ENCODE data around the gene TSPAN6. TPM values are rescaled to one million over a fixed set of nuclear protein-coding genes. Genes with fewer than 3 reads are reported as not detected.

TSPAN6 gene
- 51.6 and 52.2 TPM in 2 replicates for polyA plus RNA-seq (2013)

GRCh38 chrX:100636321-100636991, at the start of gene TSPAN6:
TSPAN6 (minus strand) TSS chrX:100636806; CDS start chrX:100636694, 112 bp downstream.
- Histone ChIP-seq H3K4me1 (ENCODE audit: control insufficient read depth in 1 of 2, insufficient read depth in 2 of 2, low read length in 2 of 2) (peaks cover 0 to 4% of the 10 kb centered on the region in 2 experiments), H3K79me2 (ENCODE audit: control insufficient read depth, insufficient read depth, low read length, poor library complexity) (peaks cover 6% of the 10 kb centered on the region), H2BK120ac (ENCODE audit: insufficient read depth, low read length, poor library complexity) (peak within 1 kb of the TSS; percentile 75), H3K18ac (ENCODE audit: low read length) (peak within 1 kb of the TSS; percentile 95), H3K14ac (ENCODE audit: low read length) (peak within 1 kb of the TSS; percentile 75), H3K9me3 (ENCODE audit: insufficient read depth, low read depth, low read length) (no peaks in the 10 kb centered on the region), H2AFZ (ENCODE audit: insufficient read depth, low read length, poor library complexity) (peak within 1 kb of the TSS; percentile 59), H3K4me3 (ENCODE audit: low read depth, low read length) (peak within 1 kb of the TSS; percentile 87), H2AK5ac (ENCODE audit: low read length) (no peak within 1 kb of the TSS), H4K91ac (ENCODE audit: low read depth, low read length) (peak within 1 kb of the TSS; percentile 93), H2BK5ac (ENCODE audit: low read depth, low read length, poor library complexity) (peak within 1 kb of the TSS; percentile 73), H3K23ac (ENCODE audit: low read length) (no peak within 1 kb of the TSS), H3K36me3 (ENCODE audit: control insufficient read depth in 1 of 2, insufficient read depth in 2 of 2, low read length in 2 of 2) (peaks cover 3 to 5% of the 10 kb centered on the region in 2 experiments), H2BK12ac (ENCODE audit: low read length) (no peak within 1 kb of the TSS), H3K27ac (ENCODE audit: low read depth, low read length) (peak within 1 kb of the TSS; percentile 62), H3K9ac (ENCODE audit: low read length) (peak within 1 kb of the TSS; percentile 96), H3K27me3 (ENCODE audit: insufficient read depth, low read length) (no peaks in the 10 kb centered on the region), H3K4ac (ENCODE audit: low read depth, low read length) (peak within 1 kb of the TSS; percentile 93), H3K79me1 (ENCODE audit: low read length) (peaks cover 7% of the 10 kb centered on the region), H4K8ac (ENCODE audit: low read depth, low read length) (peak within 1 kb of the TSS; percentile 98), H3K4me2 (ENCODE audit: low read length) (peak within 1 kb of the TSS; percentile 81), H4K12ac (ENCODE audit: low read depth, low read length) (peak within 1 kb of the TSS; percentile 74)
- DNase-seq, result peak; percentile 68 to 87
- no CpG with 5 or more reads among the region's 51 CpGs for WGBS (ENCODE audit: extremely low coverage, insufficient coverage, insufficient read length)

- WGBS (ENCODE audit: extremely low coverage, insufficient coverage, insufficient read length), result no CpG with 5 or more reads among the region's 1 CpG
- no peak overlapping the region for H2BK12ac ChIP-seq (ENCODE audit: low read length)
Observed at GRCh38 chrX:100685997-100686305, 49.3 kb upstream of the TSPAN6 start.

GRCh38 chrX:100685284-100685996, 48.8 kb upstream of the TSPAN6 start:
- no peak overlapping the region for H2AFZ ChIP-seq (ENCODE audit: insufficient read depth, low read length, poor library complexity)
- no peaks in the 10 kb centered on the region for H3K27me3 ChIP-seq (ENCODE audit: insufficient read depth, low read length)
- H3K23ac ChIP-seq (ENCODE audit: low read length), result no peak overlapping the region
- no peak overlapping the region for H4K8ac ChIP-seq (ENCODE audit: low read depth, low read length)
- H3K4me3 ChIP-seq (ENCODE audit: low read depth, low read length), result no peak overlapping the region
- H2BK5ac ChIP-seq (ENCODE audit: low read depth, low read length, poor library complexity), result no peak overlapping the region
- no peak overlapping the region for H4K12ac ChIP-seq (ENCODE audit: low read depth, low read length)
- no peaks in the 10 kb centered on the region for H3K4me1 ChIP-seq (ENCODE audit: control insufficient read depth in 1 of 2, insufficient read depth in 2 of 2, low read length in 2 of 2)
- no peak overlapping the region for H2BK120ac ChIP-seq (ENCODE audit: insufficient read depth, low read length, poor library complexity)
- no peak overlapping the region for H3K14ac ChIP-seq (ENCODE audit: low read length)
- no peak overlapping the region for H2AK5ac ChIP-seq (ENCODE audit: low read length)
- H3K79me1 ChIP-seq (ENCODE audit: low read length), result no peaks in the 10 kb centered on the region
- DNase-seq, result peak; percentile 32 to 83
- H3K18ac ChIP-seq (ENCODE audit: low read length), result no peak overlapping the region
- H3K4ac ChIP-seq (ENCODE audit: low read depth, low read length), result no peak overlapping the region
- H3K36me3 ChIP-seq (ENCODE audit: control insufficient read depth in 1 of 2, insufficient read depth in 2 of 2, low read length in 2 of 2), result no peaks in the 10 kb centered on the region
- H3K4me2 ChIP-seq (ENCODE audit: low read length), result no peak overlapping the region
- H3K27ac ChIP-seq (ENCODE audit: low read depth, low read length), result no peak overlapping the region
- H3K79me2 ChIP-seq (ENCODE audit: control insufficient read depth, insufficient read depth, low read length, poor library complexity), result no peaks in the 10 kb centered on the region
- H3K9ac ChIP-seq (ENCODE audit: low read length), result no peak overlapping the region
- no peaks in the 10 kb centered on the region for H3K9me3 ChIP-seq (ENCODE audit: insufficient read depth, low read depth, low read length)
- WGBS (ENCODE audit: extremely low coverage, insufficient coverage, insufficient read length), result no CpG with 5 or more reads among the region's 5 CpGs
- H2BK12ac ChIP-seq (ENCODE audit: low read length), result no peak overlapping the region
- H4K91ac ChIP-seq (ENCODE audit: low read depth, low read length), result no peak overlapping the region

More at GRCh38 chrX:100685997-100686305, 49.3 kb upstream of the TSPAN6 start:
- Histone ChIP-seq H2AK5ac (ENCODE audit: low read length) (no peak overlapping the region), H3K9ac (ENCODE audit: low read length) (no peak overlapping the region), H3K9me3 (ENCODE audit: insufficient read depth, low read depth, low read length) (no peaks in the 10 kb centered on the region), H3K36me3 (ENCODE audit: control insufficient read depth in 1 of 2, insufficient read depth in 2 of 2, low read length in 2 of 2) (no peaks in the 10 kb centered on the region), H3K79me1 (ENCODE audit: low read length) (no peaks in the 10 kb centered on the region), H2BK5ac (ENCODE audit: low read depth, low read length, poor library complexity) (no peak overlapping the region), H3K27ac (ENCODE audit: low read depth, low read length) (no peak overlapping the region), H3K4me2 (ENCODE audit: low read length) (no peak overlapping the region), H3K79me2 (ENCODE audit: control insufficient read depth, insufficient read depth, low read length, poor library complexity) (no peaks in the 10 kb centered on the region), H4K91ac (ENCODE audit: low read depth, low read length) (no peak overlapping the region), H3K23ac (ENCODE audit: low read length) (no peak overlapping the region), H3K27me3 (ENCODE audit: insufficient read depth, low read length) (no peaks in the 10 kb centered on the region), H4K12ac (ENCODE audit: low read depth, low read length) (no peak overlapping the region), H3K4ac (ENCODE audit: low read depth, low read length) (no peak overlapping the region), H3K18ac (ENCODE audit: low read length) (no peak overlapping the region), H2AFZ (ENCODE audit: insufficient read depth, low read length, poor library complexity) (no peak overlapping the region), H4K8ac (ENCODE audit: low read depth, low read length) (no peak overlapping the region), H2BK120ac (ENCODE audit: insufficient read depth, low read length, poor library complexity) (no peak overlapping the region), H3K14ac (ENCODE audit: low read length) (no peak overlapping the region), H3K4me1 (ENCODE audit: control insufficient read depth in 1 of 2, insufficient read depth in 2 of 2, low read length in 2 of 2) (no peaks in the 10 kb centered on the region), H3K4me3 (ENCODE audit: low read depth, low read length) (no peak overlapping the region)
- no peak for DNase-seq

GRCh38 chrX:100682939-100683338, 46.3 kb upstream of the TSPAN6 start:
- no peaks in the 10 kb centered on the region for H3K36me3 ChIP-seq (ENCODE audit: control insufficient read depth in 1 of 2, insufficient read depth in 2 of 2, low read length in 2 of 2)
- H3K4me3 ChIP-seq (ENCODE audit: low read depth, low read length), result no peak overlapping the region
- H2AK5ac ChIP-seq (ENCODE audit: low read length), result no peak overlapping the region
- no peaks in the 10 kb centered on the region for H3K79me1 ChIP-seq (ENCODE audit: low read length)
- H3K4ac ChIP-seq (ENCODE audit: low read depth, low read length), result no peak overlapping the region
- H3K23ac ChIP-seq (ENCODE audit: low read length), result no peak overlapping the region
- no peak overlapping the region for H2BK12ac ChIP-seq (ENCODE audit: low read length)
- no peak overlapping the region for H2AFZ ChIP-seq (ENCODE audit: insufficient read depth, low read length, poor library complexity)
- H3K9ac ChIP-seq (ENCODE audit: low read length), result no peak overlapping the region
- no peaks in the 10 kb centered on the region for H3K9me3 ChIP-seq (ENCODE audit: insufficient read depth, low read depth, low read length)
- H3K79me2 ChIP-seq (ENCODE audit: control insufficient read depth, insufficient read depth, low read length, poor library complexity), result no peaks in the 10 kb centered on the region
- H2BK5ac ChIP-seq (ENCODE audit: low read depth, low read length, poor library complexity), result no peak overlapping the region
- no peak overlapping the region for H4K8ac ChIP-seq (ENCODE audit: low read depth, low read length)
- H3K4me2 ChIP-seq (ENCODE audit: low read length), result no peak overlapping the region
- no peaks in the 10 kb centered on the region for H3K4me1 ChIP-seq (ENCODE audit: control insufficient read depth in 1 of 2, insufficient read depth in 2 of 2, low read length in 2 of 2)
- peak in 1 of 2 donors; percentile 24 for DNase-seq
- H4K91ac ChIP-seq (ENCODE audit: low read depth, low read length), result no peak overlapping the region
- H3K18ac ChIP-seq (ENCODE audit: low read length), result no peak overlapping the region
- H3K27me3 ChIP-seq (ENCODE audit: insufficient read depth, low read length), result no peaks in the 10 kb centered on the region
- no peak overlapping the region for H4K12ac ChIP-seq (ENCODE audit: low read depth, low read length)
- H2BK120ac ChIP-seq (ENCODE audit: insufficient read depth, low read length, poor library complexity), result no peak overlapping the region
- H3K14ac ChIP-seq (ENCODE audit: low read length), result no peak overlapping the region
- WGBS (ENCODE audit: extremely low coverage, insufficient coverage, insufficient read length), result no CpG with 5 or more reads among the region's 8 CpGs
- no peak overlapping the region for H3K27ac ChIP-seq (ENCODE audit: low read depth, low read length)
